NCI-H526 (cell line): ENCODE results near the gene GYS2.

Experiments
- DNase-seq, 2 experiments: peaks; one replicate each; lab custom pipeline; 2025; lab: John Stamatoyannopoulos, UW

The GYS2 gene

GRCh38 chr12:21604245-21605101, at the start of gene GYS2:
Gene GYS2, minus strand, starts transcription at chr12:21604847. Its CDS starts 255 bp downstream, at chr12:21604592.
- no peak for DNase-seq

DNA sequence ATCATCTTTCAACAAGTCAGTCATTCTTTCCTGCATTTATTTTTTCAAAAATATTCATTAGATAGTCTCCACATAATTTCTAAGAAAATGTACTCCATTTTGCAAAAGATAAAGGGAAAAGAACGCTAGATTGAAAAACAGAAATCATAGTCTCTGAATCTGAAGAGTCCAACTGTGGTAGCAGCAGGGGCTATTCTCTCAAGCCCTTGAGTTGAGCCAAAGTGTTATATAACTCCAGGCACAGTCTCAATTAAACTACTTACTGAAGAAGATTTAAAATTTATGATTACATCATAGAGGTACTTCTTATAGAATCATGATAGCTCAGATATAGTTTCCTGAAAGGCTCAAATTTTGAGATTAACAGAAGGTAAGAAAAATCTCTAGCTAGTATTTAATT, 47.2 kb upstream of the GYS2 start:
- DNase-seq: no peak

DNA sequence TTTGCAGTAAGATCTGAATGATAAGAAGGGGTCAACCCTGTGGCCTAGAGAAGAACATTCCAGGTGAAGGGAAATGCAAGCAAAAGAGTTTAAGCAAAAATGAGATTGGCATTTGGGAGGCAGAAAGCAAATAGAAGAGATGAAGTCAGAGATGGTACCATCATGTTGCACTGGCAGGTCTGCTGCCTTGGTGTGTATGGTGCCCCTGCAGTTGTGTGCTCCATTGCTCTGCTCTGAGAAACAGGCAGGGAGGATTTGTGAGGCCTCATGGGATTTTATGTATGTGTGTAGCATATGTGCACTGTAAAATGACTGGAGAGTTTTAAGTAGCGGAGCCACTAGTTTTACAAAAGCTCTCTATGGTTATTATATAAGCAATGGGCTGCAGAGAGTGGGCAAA, 46.4 kb upstream of the GYS2 start:
- DNase-seq: no peak

DNA sequence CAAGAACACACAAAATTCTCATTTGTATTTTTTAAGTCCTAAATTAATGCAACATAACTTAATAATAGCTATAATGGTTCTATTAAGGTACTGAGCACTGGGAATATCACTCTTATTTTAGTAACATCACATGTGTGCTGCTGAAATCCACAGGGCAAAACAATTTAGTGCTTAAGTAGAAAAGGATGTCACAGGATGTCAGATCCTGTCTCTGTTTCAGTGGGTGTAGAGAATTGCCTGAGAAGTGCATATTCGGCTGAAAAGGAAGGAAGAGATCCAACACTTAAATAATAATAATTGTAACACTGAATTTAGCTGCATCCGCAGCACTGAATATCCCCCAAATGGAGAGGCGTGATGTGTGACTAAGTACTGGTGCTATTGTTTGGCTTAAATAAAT, 44.4 kb upstream of the GYS2 start:
- DNase-seq: no peak

- no peak for DNase-seq
Observed at GRCh38 chr12:21648378-21648777, 43.7 kb upstream of the GYS2 start.

GRCh38 chr12:21647179-21647578, 42.5 kb upstream of the GYS2 start:
- DNase-seq: no peak

DNA sequence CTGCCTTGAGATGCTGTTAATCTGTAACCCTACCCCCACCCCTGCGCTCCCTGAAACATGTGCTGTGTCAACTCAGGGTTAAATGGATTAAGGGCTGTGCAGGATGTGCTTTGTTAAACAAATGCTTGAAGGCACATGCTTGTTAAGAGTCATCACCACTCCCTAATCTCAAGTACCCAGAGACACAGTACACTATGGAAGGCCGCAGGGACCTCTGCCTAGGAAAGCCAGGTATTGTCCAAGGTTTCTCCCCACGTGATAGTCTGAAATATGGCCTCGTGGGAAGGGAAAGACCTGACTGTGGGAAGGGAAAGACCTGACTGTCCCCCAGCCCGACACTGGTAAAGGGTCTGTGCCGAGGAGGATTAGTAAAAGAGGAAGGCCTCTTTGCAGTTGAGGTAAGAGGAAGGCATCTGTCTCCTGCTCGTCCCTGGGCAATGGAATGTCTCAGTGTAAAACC, 40.4 kb upstream of the GYS2 start:
- peak in 1 of 2 experiments; percentile 2 for DNase-seq

DNA sequence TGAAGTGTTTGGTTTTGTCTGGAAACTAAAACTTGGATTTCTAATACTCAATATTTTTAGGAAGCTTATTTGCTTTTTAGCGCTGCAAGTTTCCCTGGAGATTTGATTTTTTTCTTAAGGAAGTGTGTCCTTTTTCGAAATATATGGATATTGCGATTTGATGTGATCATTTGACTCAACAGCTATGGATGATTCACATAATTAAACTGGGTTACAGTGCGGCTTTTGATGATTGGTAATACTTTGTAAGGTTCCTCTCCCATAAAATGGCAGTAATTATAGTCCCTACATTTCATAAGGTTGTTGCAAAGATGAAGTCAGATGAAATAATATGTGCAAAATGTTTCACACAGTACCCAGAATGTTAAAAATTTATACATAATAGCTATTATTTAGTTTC, 39.9 kb upstream of the GYS2 start:
- DNase-seq: no peak

- DNase-seq: no peak
Observed at GRCh38 chr12:21643758-21644157, 39.1 kb upstream of the GYS2 start.

- DNase-seq: no peak
Observed at GRCh38 chr12:21642707-21643389, 38.2 kb upstream of the GYS2 start.

GRCh38 chr12:21638054-21638891, 33.6 kb upstream of the GYS2 start:
- no peak for DNase-seq

GRCh38 chr12:21634245-21634644, 29.6 kb upstream of the GYS2 start:
- DNase-seq: no peak

GRCh38 chr12:21631367-21631766, 26.7 kb upstream of the GYS2 start:
- DNase-seq: no peak

- DNase-seq: no peak
Observed at GRCh38 chr12:21627924-21628323, 23.3 kb upstream of the GYS2 start.

GRCh38 chr12:21618566-21618965, 13.9 kb upstream of the GYS2 start:
- no peak for DNase-seq

GRCh38 chr12:21617030-21617429, 12.4 kb upstream of the GYS2 start:
- DNase-seq: no peak

- DNase-seq: no peak
Observed at GRCh38 chr12:21615431-21615830, 10.8 kb upstream of the GYS2 start.

DNA sequence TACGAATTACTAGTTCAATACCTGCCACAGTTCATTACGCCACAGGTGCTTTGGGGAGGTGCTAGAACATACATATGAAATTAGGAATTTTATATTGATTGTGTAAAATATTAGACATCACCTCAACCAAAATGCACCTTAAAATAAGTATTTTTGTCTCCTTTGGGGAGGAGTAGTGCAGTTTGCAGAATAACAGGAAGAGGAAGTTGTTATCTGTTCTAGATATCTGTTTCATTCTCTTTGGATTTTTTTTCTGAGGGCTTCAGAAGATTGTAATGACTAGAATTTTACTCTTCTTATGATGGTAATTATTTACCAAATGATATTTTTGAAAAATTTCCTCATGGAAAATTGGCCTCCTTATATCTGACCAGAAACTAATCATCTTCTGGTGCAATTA, 9.9 kb upstream of the GYS2 start:
- DNase-seq: no peak

DNA sequence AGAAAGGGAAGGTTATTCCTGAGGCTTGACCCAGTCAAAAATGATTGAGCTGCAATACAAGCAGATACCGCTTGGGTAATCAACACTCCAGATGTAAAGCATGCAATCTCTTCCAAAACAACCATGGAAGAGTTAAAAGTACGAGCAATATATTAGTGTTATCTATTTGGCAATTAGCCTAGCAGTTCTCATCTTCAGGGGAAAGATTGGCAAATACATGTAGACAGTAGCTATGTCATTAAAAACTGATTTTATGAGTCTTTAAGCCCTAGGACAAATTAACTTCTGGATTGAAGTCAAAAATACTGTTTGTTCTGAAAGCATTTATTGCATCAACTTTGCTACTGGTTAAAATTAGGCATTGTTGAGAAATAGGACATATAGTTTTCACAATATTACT, 9.3 kb upstream of the GYS2 start:
- DNase-seq: no peak

- DNase-seq: no peak
Observed at GRCh38 chr12:21608196-21608595, 3.5 kb upstream of the GYS2 start.

- DNase-seq: no peak
Observed at GRCh38 chr12:21607701-21608100, 3.1 kb upstream of the GYS2 start.

- no peak for DNase-seq
Observed at GRCh38 chr12:21606175-21606574, 1.5 kb upstream of the GYS2 start.
